DMS153 treated with DMSO at 0.1 percent for 48 hours (cell line): ENCODE measurements around the gene C1orf122.
"Not testable (repeated sequence)": the region's sequence is repeated elsewhere in the genome, so short reads cannot be mapped to it uniquely, and the experiment has no call there.

Source experiments
- DNase-seq: peaks from one replicate; lab custom pipeline; 2025; ENCODE audit not compliant: unreplicated experiment; lab: John Stamatoyannopoulos, UW

The C1orf122 gene

GRCh38 chr1:37807555-37808368, at the start of gene C1orf122, which contains the start of gene YRDC:
TSS of gene C1orf122 (plus strand) at chr1:37807790. CDS start at chr1:37808405, 615 bp downstream.
TSS of gene YRDC (minus strand) at chr1:37808208. CDS start at chr1:37808180, 28 bp downstream.
- DNase-seq = peak; percentile 82

DNA sequence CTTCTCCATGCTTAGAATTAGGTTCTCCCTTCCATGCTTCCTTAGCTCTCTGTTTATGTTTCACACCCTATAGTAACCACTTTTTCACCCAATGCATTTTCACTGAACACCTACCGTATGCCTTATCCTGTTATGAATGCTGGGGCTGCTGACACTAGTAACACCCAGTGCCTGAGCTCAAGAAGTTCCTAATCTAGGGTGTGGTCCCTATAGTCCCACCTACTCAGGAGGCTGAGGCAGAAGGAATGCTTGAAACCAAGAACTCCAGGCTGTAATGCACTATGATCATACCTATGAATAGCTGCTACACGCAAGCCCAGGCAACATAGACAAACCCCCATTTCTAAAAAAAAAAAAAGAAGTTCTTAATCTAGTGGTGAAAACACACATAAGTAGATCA, 48.1 kb upstream of the C1orf122 start:
- no peak for DNase-seq

DNA sequence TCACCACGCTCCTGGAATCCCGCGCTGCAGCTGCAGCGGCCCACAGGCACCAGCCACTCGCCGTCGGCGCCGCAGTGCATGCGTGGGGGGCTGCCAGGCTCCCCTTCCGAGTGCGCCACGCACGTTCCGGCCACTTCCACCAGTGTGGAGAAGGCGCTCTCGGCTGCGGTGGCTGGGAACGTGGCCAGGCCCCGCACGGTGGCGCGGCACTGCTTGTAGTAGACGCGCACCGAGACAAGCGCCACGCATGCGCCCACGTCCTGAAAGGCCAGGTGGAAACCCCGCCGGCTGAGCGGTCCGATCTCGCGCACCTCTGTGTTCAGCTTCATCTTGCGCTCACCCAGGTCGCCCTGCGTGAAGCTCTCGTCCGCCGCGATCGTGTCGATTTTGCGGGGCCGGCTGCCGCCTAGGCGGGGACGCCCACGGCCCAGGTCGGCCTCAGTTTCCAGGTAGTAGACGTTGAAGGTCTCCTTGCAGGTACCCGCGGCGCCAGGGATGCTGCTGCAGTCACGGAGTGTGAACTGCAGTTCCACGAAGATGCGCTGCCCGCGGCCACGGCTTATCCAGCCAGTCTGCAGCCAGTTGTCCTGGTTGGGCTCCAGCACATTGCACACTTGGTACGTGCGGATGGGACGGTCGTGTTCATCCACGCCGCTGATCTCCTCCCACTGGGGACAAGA, 46.0 kb upstream of the C1orf122 start:
- DNase-seq = no peak

DNA sequence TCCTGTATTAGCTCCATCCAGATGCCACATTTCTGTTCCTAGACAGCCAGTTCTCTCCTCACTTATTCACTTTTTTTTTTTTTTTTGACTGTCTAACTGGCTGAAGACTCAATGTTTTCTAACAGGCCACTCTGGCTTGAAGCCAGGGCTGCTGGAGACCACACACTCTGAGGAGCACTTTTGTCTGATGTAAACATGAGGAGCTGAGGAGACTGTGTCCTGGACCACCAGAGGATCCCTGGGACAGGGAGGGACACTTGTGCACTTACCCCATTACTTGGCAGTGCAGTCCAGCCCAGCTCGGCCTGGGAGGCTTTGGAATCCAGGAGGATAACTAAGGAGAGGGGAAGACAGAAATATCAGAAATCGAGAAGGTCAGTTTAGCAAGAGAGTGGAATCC, 45.1 kb upstream of the C1orf122 start:
- no peak for DNase-seq

DNA sequence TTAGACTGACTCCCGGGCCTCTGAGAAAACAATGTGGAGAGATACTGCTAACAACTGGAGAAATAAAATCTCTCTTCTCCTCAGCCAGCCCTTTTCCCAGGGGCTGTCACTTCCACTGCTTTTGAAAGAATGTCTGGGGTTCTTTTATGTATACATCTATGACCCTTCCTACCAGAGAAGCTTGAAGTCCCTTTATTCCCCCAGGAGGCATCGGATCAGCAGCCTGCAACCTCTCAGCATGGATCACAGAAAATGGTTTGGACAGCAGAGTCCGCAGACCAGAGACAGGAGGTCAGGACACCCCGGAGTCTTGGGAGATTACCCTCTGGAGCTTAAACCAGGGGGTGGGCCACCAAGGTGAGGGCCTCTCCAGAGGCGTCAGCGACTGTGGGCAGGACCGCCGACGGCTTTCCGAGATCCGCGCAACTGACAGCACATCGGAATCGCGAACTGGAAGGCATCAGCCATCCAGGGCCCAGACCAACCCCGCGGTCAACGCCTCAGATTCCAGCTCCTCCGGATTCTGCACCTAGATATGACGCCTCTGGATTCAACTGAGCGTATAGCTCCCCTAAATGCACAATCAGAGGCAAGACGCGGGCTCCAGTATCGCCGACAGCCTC, 43.7 kb upstream of the C1orf122 start:
- DNase-seq = no peak

- DNase-seq = no peak
Measured at GRCh38 chr1:37764414-37764825, 43.2 kb upstream of the C1orf122 start.

DNA sequence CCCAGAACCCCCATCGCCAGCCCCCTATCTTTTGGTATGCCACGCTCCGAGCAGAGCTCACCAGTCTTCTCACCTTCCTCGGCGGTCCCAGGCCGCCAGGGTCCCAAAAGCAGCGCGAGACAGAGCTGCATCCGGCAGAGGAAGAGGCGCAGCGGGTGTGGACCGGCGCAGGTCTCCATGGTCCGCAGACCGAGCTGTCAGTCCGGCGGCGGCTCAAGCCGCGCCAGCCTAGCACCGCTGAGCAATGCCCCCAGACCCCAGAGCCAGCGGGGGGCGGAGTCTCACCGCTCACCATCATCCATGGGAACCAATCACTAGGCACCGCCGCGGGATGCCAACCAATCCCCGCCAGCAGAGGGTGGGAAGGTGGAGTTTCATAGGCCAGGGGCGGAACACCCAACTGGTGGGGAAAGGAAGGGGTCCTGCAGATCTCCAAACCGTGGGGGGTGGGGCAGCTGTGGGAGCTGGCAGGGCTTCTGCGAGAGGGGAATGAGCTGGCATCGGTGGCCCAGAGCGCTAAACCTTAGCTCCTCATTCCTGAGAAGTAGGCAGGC, 42.6 kb upstream of the C1orf122 start, which contains the start of gene EPHA10:
Gene EPHA10, minus strand, starts transcription at position 233 of the 554 bp plus-strand sequence. Its CDS starts 54 bp downstream, at position 179.
- no peak for DNase-seq

- DNase-seq = no peak
Measured at GRCh38 chr1:37765916-37766664, 41.5 kb upstream of the C1orf122 start.

GRCh38 chr1:37767488-37767887, 40.1 kb upstream of the C1orf122 start:
- no peak for DNase-seq

GRCh38 chr1:37771440-37771839, 36.1 kb upstream of the C1orf122 start:
- DNase-seq = not testable (repeated sequence)

DNA sequence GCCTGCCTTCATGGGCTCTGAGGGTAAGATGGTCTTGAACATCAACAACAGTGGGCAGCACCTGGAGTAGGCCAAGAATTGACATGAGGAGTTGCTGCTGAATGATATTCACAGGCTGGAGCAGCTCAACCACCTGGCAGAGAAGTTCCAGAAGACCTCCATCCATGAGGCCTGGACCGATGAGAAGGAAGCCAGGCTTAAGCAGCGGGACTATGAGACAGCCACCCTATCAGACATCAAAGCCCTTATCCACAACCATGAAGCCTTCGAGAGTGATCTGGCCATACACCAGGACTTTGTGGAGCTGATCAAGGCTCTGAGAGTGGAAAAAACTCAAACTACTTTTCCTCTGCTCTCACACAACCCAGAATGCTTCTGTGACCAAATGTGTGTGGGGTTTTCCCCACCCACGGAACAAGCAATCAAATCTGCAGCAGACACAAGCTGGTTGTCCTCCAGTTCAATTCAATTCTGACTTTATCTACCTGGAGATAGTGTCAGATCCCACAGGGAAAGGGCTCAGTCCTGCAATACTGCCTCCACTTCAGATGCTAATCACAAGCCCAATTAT, 30.6 kb upstream of the C1orf122 start:
- DNase-seq = no peak

DNA sequence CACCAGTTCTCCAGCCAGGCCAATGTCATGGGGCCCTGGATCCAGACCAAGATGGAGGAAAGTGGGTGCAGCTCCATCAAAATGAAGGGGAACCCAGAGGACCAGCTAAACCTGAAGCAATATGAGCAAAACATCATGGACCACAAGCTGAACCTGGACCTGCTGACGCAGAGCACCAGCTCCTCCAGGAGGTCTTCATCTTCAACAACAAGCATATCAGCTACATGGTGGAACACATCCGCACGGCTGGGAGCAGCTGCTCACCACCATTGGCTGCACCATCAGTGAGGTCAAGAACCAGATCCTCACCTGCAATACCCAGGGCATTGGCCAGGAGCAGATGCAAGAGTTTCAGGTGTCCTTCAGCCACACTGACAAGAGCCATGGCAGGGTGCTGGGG, 28.9 kb upstream of the C1orf122 start:
- DNase-seq = no peak

DNA sequence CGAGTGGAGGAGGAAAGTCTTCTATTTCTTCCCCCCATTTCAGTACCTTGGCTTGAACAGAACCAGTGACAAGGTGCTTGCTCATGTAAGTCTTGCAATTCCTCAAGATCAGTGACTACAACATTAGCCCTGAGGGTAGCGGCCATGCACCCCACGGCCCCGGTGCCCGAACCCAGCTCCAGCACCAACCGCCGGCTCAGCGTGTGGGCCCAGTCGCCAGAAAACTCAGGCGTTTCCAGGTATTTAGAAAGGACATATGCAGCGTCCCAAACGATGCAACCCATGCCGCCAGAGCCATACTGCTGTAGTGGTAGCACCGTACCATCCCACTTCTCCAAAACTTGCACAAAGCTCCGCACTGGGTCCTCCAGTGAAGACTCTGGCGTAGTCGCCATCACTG, 25.1 kb upstream of the C1orf122 start:
- no peak for DNase-seq

DNA sequence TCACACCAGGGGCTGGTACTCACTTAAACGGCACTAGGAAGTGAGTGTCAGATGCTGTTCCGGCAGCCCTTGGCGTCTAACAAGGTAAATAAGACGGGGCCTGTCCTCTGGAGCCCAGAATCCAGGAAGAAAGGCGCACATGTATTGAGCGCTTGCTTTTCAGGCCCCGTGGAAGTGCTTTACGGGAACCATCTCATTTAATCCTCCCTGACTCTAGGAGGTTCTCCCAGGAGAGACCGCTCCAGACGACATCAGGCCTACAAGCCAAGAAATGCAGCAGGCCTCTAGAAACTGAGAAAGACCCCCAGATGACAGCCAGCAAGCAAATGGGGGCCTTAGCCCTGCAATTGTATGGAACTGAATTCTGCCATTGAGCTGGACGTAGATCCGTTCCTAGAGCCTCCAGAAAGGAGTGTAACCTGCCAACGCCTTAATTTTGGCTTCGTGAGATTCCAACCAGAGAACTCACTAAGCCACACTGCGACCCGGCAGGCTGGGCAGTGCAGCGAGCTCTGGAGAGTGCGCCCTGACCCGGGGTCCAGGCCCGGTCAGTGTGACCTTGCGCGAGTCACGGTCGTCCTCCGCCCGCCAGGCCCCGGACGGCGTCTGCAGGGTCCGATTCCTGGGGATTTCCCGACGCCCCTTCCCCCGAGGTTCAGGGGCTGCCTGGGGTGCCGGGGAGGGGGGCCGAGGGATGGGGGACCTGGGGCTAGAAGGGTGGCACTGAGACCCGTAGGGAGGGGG, 14.5 kb upstream of the C1orf122 start:
- no peak for DNase-seq

- DNase-seq = peak; percentile 85
Measured at GRCh38 chr1:37793773-37794371, 13.7 kb upstream of the C1orf122 start, which contains the start of gene MANEAL. TSS of gene MANEAL (plus strand) at chr1:37793847. CDS start at chr1:37794183, 336 bp downstream.

DNA sequence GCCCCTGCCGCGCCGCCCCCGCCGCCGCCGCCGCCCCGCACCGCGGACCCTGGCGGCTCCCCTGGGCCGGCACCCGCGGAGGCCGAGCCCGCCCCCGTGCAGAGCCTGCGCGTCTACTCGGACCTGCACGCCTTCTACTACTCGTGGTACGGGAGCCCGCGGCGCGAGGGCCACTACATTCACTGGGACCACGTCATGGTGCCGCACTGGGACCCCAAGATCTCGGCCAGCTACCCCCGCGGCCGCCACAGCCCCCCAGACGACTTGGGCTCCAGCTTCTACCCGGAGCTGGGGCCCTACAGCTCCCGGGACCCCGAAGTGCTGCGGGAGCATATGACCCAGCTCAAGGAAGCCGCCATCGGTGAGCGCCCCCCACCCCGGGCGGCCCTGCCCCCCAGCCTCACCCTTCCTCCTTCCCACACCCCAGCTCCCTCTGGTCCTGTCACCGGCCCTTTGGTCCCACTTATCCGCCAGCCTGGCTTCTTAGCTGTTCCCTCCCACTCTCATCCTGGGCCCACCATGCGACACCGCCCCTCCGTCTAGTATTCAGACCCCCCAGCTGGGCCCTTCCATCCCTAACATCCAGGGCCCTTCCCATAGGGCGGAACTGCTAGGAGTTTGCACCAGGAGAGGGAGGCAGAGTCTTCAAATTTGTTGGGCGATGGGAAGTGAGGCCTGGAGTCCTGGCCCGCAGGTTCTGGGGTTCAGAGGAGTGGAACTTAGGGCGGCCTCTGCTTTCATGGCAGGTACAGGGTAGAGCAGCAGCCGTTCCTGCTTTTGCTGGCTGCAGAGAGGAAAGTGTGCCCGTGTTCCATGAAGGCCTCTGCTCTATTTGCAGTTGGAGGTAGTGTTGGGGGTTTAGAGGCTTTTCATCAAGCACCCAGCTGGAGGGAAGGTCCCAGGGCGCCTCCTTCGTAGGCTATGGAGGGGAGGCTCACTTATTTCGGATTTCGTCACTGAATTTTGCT, 12.9 kb upstream of the C1orf122 start:
- DNase-seq = no peak

- DNase-seq = peak; percentile 36
Measured at GRCh38 chr1:37795340-37796125, 12.1 kb upstream of the C1orf122 start.
